NCI-H1092 treated with DMSO at 0.1 percent for 48 hours (cell line): Measurements from ENCODE around the gene ACSF2.

Source experiments
- DNase-seq: peaks from one replicate; lab custom pipeline; 2025; lab: John Stamatoyannopoulos, UW

Gene ACSF2

DNA sequence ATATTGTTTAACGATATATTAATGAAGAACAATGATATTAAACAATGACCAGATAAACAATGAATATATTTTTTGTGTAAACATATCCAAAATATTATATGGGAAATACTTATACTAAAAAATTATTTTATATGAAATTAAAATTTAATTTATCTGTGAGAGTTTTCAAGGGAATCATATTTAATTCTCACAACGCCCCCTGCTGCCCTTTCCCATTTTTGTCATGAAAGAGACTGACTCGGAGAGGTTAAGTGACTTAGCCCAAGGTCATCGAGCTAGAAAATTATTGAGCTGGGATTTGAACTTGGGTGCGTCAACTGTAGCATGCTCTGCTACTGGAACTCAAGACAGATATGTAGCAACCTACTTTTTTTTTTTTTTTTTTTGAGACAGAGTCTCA lies 75.0 kb downstream of the ACSF2 start:
- DNase-seq, result no peak

DNA sequence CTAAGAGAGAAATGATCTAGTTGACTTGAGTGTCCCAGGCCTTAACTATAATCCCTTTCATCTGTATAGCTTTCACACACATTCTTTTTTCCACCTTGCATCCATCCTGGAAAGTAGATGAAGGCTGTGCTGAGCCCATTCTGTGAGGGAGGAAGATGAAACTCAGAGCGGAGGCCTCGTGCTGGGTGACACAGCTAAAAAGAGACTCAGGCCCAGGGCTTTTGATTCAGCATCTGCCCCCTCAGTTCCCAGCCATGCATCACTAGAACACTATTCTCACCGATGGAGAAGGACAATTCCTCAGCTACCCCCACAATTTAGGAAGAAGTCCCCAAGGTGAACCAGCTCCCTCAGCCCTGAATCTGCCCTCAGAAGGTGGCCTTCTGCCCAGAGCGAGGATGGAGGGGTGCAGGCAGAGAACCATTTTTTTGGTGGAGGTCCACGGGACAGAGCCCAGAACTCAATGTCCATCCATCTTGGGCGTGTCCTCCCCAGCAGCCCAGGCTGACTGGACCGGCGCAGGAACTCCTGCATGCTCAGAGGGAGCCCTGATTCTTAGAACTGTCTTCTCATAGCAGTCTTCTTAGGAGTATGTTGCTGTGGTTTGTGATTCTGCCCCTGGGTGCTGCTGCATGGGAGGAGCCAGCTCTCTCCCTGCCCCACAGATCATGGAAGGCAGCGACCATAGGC lies 76.4 kb downstream of the ACSF2 start:
- no peak for DNase-seq

DNA sequence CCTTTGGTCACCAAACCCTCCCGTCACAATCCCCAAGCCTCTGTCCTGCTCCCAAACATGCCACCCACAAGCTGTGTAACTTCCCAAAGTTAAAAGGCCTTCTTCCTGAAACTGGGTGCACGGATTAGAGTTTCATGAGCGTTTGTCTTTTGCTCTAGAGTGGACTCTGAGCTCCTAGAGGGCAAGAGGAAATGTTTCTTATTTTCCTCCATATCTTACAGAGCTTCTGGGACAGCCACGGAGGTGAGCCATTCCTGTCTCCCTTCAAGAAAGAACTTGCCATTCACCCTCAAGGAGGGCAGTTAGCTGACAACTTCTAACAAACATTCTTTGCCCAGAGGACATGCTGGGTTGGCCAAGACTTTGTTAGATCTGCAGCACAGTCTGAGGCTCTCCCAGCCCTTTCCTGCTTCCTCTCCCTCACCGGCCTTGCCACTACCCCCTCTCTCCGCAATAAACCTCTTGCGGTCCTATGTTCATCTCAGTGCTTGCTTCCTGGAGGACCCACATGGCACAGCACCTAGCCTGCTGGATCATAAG lies 79.6 kb downstream of the ACSF2 start:
- no peak for DNase-seq

DNA sequence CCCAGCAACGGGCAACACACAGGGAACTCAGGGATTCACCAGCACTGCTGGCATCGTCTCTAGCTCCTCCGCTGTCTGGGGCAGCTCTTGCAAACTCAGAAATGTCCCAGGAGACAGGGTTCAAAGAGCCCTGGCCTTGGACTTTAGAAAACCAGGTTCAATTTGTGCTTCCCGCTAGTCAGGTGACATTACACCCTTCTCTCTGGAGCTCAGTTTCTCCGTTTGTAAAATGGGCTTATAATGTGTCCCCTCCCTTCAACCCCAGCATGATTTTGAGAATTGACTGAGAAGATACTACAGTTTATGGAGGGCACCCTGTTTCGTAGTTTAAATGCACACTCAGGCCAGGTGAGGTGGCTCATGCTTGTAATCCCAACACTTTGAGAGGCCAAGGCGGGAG lies 80.3 kb downstream of the ACSF2 start:
- no peak for DNase-seq

DNA sequence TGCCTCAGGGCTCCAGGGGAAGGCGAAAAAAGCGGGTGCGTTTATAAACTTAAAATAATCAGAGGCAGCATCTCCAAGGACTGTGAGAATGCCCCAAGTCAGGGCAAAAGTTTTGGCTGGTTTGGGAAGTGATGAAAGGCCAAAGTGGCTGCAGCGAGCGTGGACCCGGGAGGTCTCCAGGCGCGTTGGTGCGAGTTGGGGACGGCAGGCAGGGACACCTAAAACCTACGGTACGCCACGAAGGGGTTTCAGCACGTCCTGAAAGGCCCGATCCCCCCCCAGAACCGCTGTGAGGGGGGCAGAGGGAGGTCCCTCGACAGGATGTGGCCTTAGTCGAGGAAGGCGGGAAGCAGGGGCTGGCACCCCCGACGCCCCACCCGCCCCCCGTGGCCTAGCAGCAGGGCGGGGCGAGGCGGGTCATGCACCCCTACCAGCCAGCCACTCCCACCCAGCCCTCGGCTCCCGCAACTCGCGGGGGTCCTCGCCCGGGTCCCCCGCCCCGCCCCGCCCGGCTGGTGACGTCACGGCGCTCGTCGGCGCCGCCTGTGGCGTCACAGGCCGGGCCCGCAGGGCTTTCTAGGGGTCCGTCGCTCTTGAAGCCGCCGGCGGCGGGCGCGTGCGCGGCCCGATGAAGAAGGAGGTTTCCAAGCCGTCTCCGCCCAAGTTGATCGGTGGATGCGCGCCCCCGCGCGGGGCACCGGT lies 82.0 kb downstream of the ACSF2 start, which contains the start of gene MYCBPAP:
Gene MYCBPAP, plus strand, starts transcription at position 569 of the 702 bp plus-strand sequence. CDS start 236 bp downstream, outside the sequence.
- peak; percentile 65 for DNase-seq

DNA sequence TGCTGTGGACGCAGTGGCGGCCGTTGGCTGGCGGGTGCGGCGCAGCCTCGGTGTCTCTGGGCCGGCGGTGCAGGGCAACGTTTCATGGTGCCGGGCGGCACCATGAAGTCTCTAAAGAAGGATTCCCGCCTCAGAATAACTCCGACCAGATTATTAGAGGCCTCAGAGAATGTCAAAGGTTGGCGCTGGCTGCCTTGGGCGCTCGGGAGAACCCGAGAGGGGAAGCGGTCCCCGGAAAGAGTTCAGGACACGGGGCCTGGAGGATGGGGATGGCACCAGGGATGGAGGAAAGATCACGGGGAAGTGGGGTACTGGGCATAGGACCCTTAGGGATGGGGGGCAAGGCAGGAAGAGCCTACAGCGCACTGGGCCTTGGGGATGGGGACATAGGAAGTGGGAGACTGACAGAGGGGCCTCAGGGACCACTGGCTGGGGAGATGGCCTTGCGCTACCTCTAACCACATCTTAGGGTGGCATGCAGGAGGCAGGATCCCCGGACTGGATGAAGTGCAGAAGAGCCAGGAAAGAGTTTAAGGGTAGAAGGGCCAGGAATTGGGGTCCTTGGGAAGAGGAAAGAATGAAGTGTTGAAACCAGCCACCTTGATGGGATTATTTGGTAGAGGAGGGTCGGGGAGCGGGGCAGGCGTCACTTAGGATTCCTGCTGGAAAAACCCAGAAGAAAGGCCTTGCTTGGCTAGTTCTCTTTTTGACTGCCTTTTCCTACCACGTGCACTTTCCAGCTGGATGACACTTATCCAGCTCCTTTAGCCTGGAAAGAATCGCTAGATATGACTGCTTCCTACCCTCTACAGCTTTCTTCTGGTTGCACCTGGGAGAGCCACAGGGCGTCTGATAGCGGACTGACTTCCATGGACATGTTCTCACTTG lies 82.8 kb downstream of the ACSF2 start:
- DNase-seq, result no peak

DNA sequence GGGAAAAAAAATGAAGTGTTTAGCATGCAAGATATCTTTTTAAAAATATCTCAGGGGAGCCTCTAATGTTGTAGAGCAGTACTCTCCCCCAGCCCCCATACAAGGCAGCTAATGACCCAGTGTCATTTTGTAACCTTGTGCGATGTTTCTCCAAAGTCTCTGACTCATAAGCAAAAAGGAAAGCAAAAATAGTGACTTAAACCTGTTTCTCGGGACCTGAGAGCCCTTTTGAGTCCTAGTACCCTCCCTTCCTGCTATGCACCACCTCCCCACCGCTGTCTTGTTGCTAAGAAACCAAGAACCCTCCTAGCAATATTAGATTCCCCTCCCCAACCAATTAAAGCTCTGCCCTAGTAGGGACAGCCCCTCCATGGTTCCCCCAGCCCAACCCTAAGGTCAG lies 85.0 kb downstream of the ACSF2 start:
- DNase-seq, result no peak

DNA sequence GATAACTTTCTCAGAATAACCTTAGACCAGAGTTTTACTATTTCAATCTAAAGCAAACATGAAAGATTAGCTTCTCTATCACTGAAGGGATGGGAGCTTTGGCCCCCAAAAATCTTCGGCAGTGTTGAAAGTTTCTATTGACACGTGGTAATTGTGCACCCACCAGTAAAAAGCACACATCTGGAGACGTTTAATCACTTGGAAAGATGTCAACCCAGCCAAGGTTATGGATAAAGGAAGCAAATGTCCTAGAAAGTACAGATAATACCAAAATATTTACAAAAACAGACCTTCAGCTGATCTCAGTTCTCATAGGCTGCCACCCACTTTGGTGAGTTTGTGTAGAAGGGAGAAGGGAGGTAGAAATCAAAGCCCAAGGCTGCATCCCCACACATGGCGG lies 87.5 kb downstream of the ACSF2 start:
- no peak for DNase-seq

DNA sequence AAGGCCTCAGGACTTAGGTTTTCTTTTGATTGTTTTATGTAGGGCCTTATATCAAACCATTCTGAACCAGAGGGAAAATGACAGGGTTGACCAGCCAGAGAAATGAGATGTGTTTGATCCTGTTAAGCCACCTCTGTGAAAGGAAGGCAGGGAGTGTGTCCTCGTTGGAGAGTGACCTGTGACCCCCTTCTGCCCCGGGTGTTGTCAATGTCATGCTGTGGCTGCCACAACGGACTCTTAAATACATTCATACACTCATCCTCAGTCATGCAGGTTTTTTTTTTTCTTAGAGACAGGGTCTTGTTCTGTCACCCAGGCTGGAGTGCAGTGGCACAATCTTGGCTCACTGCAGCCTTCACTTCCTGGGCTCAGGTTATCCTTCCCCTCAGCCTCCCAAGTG lies 88.4 kb downstream of the ACSF2 start:
- DNase-seq, result no peak

DNA sequence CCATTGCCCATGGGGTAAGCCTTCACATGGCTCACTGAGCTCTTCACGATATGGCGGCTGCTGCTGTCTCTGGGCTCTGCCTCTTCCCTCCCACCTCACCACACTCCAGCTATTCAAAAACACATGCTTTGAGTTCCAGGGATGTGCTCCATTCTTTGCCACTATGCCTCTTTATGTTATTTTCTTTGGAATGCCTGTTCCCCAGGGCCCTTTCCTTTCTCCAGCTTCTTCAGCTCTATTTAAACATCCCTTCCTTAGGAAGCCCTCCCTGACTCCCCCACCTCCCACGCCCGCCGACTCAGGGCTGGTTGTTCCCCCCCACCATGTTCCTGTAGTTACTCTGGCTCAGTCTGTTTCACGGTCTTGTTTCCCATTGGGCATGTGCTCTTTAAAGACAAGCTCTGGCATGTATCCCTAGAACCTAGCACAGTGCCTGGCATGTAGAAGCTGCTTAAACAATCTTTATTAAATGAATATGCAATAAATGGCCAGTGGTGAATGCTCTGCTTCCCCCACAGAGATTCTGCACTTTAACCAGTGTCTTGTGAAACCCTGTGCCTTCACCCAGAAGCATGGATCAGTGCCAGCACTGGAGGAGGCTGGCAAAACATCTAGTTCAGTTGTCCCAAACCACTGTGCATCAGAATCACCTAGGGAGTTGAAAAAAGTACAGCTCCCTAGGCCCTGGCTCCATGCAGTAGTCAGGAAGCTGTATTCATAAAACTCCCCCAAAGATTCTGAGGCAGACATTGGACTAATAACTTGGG lies 89.1 kb downstream of the ACSF2 start:
- DNase-seq, result no peak

DNA sequence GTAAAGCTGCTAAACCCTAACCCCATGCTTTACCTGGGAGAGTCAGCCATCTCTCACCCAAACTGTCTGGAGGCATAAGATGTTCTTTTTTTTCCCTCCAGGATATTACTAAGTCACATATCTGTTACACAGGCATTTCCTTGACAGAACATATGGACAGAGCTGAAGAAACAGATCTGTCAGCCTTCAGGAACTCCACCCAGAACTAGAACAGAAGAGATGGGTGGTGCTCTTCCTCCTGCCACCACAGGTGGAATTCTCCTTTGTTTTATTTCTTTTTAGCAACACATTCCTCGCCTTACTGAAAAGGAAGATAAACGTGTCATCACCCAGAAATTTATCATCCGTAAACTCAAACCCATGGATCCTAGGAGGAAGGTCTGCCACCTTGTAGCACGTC lies 91.0 kb downstream of the ACSF2 start:
- DNase-seq, result no peak

DNA sequence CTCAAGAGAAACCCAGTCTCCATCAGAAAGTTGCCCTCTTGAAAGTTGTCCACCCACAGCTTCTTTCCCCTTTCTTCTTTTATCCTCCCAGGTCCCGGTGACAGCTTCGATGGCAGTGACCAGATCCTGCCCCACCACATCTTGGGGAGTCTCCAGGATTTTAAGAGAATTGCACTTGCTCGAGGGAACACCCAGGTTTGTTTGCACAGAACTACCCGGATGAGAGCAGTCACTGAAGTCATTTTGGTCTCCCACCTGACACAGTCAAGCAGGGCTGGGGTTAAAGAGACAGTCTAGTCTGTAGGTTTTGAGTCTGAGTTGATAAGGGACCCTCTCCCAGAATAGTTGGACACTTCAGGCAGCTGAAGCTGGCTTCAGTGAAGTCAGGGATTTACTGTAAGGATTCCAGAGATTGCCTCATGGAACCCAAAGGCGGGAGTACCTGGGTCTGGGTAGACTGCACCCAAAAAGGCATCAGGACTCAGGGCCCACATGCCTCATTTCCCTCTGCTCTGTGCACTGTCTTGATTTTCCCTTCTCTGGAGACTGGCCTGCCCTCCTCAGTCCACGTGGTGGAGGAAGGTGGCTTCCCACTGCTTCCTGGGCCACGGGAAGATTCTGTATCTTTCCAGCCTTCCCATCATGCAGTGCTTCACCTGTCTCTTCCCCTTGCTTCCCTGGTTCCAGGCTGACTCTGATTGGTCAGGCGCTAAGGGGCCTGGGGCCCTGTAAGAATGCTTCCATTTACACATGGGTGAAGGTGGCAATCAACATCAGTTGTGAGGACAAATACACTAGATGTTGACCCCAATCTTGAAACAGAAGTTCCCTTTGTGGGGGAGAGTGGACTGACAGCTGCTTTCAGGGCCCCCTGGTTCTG lies 91.7 kb downstream of the ACSF2 start:
- DNase-seq, result no peak

DNA sequence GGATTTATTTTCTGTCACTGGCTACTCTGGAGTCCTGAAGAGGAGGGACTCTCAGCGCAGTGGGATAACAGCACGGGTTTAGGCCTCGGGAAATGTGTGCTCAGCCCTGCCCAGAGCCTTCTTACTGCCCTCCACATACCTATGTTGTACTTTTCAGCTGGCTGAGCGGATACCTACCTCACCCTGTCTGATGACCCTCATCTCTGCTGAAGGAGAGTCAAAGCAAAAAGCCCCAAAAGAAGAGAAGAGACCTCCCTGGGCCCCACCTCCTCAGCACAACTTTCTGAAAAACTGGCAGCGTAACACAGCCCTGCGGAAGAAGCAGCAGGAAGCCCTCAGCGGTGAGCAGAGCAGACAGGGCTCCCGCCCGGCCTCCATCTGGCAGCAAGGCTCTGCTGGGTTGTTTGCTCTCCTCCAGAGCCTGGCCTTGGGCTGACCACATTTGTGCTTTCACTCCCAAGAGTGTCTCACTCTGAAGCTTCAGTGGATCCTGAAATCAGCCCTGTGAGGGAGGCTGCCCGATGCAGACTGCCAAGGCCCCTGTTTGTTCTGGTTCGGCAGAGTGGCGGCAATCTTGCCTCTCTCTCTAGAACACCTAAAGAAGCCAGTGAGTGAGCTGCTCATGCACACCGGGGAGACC lies 92.5 kb downstream of the ACSF2 start:
- DNase-seq, result no peak

DNA sequence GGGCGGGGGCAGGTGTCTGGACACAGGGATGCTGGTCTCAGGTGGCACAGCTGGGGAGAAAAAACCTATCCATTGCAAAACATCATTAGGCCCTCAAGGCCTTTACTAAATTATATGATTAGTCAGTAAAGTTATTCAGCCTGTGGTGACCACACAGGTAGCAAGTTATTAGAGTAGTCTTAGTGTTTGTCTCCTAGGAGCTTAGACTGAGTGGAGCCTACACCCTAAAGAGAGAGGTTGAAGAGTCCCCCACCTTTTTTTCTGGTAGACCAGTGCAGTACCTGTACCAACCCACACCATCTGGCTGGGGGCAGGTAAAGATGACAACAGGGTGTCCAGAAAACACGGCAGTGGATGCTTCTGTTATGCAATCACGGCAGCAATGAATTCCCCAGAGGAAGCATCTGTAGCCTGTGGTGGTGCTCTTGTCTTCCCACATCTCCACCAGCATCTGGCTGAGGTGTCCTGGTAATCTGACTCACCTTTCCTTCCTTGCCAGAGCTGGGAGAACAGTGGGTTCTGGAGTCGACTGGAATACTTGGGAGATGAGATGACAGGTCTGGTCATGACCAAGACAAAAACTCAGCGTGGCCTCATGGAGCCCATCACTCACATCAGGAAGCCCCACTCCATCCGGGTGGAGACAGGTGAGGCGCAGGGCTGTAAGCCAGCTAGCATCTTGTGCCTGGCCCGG lies 93.3 kb downstream of the ACSF2 start:
- no peak for DNase-seq

DNA sequence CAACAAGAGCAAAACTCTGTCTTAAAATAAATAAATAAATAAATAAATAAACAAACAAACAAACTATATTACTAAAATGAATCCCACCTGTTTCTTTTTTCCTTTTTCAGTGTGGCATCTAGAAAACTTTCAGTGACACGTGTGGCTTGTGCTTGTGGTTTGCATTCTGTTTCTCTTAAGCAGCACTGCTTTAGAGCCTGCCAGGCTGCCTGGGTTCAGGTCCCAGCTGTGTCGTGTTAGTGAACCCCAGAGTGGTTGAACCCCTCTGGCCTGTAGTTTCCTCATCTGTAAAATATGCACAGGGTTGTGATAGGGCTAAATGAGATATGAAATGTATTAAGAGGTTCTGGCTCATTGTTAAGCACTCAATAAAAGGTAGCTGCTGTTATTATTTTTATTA lies 94.5 kb downstream of the ACSF2 start:
- DNase-seq, result no peak

DNA sequence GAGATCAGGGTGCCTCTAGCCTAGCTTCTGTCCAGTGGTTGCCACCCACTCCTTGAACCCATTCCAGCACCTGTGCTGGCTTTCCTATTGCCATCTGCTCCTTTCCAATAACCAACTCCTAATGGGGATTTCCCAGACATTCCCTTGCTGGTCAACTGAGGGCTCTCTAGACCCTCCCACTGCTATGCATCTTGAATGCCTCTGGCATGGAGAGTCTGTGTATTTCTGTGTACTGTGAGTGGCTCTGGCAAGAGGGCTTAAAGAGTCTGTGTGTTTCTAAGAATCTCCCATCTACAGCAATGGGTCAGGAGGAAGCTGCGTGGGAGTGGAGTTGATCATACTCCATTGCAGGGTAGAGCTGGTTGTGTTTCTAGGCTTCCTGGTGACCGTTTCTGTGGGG lies 95.5 kb downstream of the ACSF2 start:
- DNase-seq, result no peak

DNA sequence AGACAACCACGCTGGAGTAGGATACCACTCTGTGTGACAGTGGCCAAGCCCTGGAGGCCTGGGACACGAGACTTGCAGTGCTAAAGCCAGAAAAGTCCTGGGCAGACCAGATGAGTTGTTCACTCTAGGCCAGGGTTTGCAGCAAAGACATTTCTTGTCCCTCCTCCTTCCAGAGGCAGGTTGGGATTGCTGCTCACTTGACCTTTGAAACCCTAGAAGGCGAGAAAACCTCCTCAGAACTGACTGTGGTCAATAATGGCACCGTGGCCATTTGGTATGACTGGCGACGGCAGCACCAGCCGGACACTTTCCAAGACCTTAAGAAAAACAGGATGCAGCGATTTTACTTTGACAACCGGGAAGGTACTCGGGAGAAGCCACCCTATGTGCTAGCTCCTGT lies 96.7 kb downstream of the ACSF2 start:
- DNase-seq, result no peak

DNA sequence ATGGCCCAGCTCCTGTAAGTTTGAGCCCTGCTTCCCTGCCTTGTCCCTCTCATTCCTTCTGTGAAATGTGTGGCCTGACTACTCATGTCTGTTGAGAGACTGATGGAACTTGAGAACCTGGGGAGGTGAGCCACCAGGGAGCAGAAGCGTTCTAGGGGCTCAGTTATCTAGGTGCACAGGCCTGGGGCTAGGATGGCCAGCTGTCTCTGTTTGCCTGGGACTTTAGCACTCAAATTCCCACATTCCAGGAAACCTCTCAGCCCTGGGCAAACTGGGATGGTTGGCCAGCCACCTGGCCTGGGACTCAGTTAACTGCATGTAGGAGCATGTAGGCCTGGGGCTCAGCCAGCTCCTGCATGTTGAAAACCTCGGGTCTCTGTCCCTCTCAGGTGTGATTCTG lies 97.2 kb downstream of the ACSF2 start:
- DNase-seq, result no peak
